Measurements from ENCODE around the gene PRKAA1.

Gene PRKAA1

GRCh38 chr5:40798012-40798800 lies at the start of gene PRKAA1:
Gene PRKAA1 (minus strand): TSS chr5:40798374. CDS start chr5:40798189, 185 bp downstream.
- DNase-seq: peak; percentile 78

GRCh38 chr5:40847525-40847924 lies 49.4 kb upstream of the PRKAA1 start:
- no peak for DNase-seq

GRCh38 chr5:40846371-40846770 lies 48.2 kb upstream of the PRKAA1 start:
- no peak for DNase-seq

- DNase-seq: no peak
These were observed 46.4 kb upstream of the PRKAA1 start for GRCh38 chr5:40844565-40844964.

- peak; percentile 23 for DNase-seq
These were observed 44.2 kb upstream of the PRKAA1 start for GRCh38 chr5:40842351-40842750.

- peak; percentile 82 for DNase-seq
These were observed 43.1 kb upstream of the PRKAA1 start, which contains the start of gene CARD6 for GRCh38 chr5:40841068-40841805. Gene CARD6 (plus strand): TSS chr5:40841367. CDS start chr5:40841383, 16 bp downstream.

- peak; percentile 51 for DNase-seq
These were observed 39.9 kb upstream of the PRKAA1 start for GRCh38 chr5:40838086-40838485.

- peak; percentile 98 for DNase-seq
These were observed 36.9 kb upstream of the PRKAA1 start, which contains the start of gene RPL37 for GRCh38 chr5:40834849-40835787. Gene RPL37 (minus strand): TSS chr5:40835222. CDS start chr5:40835185, 37 bp downstream.

- peak; percentile 56 for DNase-seq
These were observed 36.2 kb upstream of the PRKAA1 start for GRCh38 chr5:40834391-40834848.

GRCh38 chr5:40833712-40834229 lies 35.6 kb upstream of the PRKAA1 start:
- no peak for DNase-seq

GRCh38 chr5:40832345-40832744 lies 34.2 kb upstream of the PRKAA1 start:
- DNase-seq: no peak

- no peak for DNase-seq
These were observed 33.4 kb upstream of the PRKAA1 start for GRCh38 chr5:40831346-40832210.

GRCh38 chr5:40829748-40830533 lies 31.8 kb upstream of the PRKAA1 start:
- DNase-seq: no peak

GRCh38 chr5:40828690-40829661 lies 30.8 kb upstream of the PRKAA1 start:
- no peak for DNase-seq

- no peak for DNase-seq
These were observed 30.0 kb upstream of the PRKAA1 start for GRCh38 chr5:40828021-40828631.

- no peak for DNase-seq
These were observed 29.2 kb upstream of the PRKAA1 start for GRCh38 chr5:40827188-40827977.

GRCh38 chr5:40826489-40827187 lies 28.5 kb upstream of the PRKAA1 start:
- DNase-seq: no peak

Data from inflammatory macrophage treated with lipopolysaccharide for 4 hours (primary cell).